ENCODE results near the gene MYH15. TPM values are rescaled to one million over a fixed set of nuclear protein-coding genes. Genes with fewer than 3 reads are reported as not detected.

Gene MYH15
- total RNA-seq, 1 donor from 2014 or later: 0.23 TPM

DNA sequence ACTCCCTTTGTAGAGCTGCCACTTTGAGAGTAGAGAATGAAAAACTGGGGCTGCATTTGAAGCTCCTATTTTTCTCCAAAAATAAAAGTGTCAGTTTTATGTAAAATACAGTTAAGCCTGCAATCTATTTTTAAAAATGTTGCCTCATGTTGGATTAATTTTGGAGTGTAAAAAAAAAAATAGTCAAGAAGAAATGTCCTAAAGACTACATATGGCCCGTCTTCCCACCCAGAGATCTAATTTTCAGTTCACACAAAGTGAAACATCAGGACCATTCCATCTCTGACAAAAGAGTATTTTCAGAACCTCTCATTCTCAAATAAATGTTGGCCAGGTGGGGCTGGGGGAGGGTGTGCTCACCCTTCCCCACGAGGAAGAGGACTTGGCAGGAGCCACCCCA is 151.4 kb downstream of the MYH15 start:
- H3K36me3 Mint-ChIP-seq (ENCODE audit: low read depth, unreplicated experiment): no peaks in the 10 kb centered on the region
- no peak for DNase-seq (ENCODE audit: low spot score)
- H3K4me3 Mint-ChIP-seq (ENCODE audit: unreplicated experiment): no peak overlapping the region
- no peaks in the 10 kb centered on the region for H3K9me3 Mint-ChIP-seq (ENCODE audit: unreplicated experiment)
- TF ChIP-seq, protein P1, sequence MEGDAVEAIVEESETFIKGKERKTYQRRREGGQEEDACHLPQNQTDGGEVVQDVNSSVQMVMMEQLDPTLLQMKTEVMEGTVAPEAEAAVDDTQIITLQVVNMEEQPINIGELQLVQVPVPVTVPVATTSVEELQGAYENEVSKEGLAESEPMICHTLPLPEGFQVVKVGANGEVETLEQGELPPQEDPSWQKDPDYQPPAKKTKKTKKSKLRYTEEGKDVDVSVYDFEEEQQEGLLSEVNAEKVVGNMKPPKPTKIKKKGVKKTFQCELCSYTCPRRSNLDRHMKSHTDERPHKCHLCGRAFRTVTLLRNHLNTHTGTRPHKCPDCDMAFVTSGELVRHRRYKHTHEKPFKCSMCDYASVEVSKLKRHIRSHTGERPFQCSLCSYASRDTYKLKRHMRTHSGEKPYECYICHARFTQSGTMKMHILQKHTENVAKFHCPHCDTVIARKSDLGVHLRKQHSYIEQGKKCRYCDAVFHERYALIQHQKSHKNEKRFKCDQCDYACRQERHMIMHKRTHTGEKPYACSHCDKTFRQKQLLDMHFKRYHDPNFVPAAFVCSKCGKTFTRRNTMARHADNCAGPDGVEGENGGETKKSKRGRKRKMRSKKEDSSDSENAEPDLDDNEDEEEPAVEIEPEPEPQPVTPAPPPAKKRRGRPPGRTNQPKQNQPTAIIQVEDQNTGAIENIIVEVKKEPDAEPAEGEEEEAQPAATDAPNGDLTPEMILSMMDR (IDR thresholded peaks at IDR 0.05; ENCODE audit: unreplicated experiment): no peak
- no peak overlapping the region for H3K27ac Mint-ChIP-seq (ENCODE audit: unreplicated experiment)
- no peaks in the 10 kb centered on the region for H3K27me3 Mint-ChIP-seq (ENCODE audit: unreplicated experiment)
- no peaks in the 10 kb centered on the region for H3K4me1 Mint-ChIP-seq (ENCODE audit: unreplicated experiment)

DNA sequence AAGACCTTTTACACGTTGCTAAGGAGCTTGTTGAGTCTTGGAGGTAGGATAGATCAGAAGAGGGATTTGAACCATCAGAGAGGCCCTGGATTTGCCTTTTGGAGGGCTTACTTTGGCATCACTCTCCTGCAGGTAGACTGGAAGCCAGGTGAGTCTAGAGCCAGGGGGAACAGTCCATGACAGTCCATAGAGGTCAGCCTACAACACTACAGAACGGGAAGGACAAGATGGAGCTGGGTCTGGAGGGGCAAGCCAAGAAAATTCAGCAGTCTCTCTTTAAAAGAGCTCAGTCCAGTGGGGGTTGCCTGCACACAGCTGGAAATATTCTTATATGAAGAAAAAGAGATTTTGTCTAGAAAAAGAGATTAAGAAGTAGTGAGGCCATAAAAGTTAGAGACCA is 153.4 kb downstream of the MYH15 start:
- Mint-ChIP-seq H3K27ac (ENCODE audit: unreplicated experiment) (no peak overlapping the region), H3K36me3 (ENCODE audit: low read depth, unreplicated experiment) (no peaks in the 10 kb centered on the region), H3K27me3 (ENCODE audit: unreplicated experiment) (no peaks in the 10 kb centered on the region), H3K9me3 (ENCODE audit: unreplicated experiment) (no peaks in the 10 kb centered on the region), H3K4me3 (ENCODE audit: unreplicated experiment) (no peak overlapping the region), H3K4me1 (ENCODE audit: unreplicated experiment) (peaks cover 4% of the 10 kb centered on the region)
- TF ChIP-seq, protein P1 (IDR thresholded peaks at IDR 0.05; ENCODE audit: unreplicated experiment): no peak
- DNase-seq (ENCODE audit: low spot score): no peak

DNA sequence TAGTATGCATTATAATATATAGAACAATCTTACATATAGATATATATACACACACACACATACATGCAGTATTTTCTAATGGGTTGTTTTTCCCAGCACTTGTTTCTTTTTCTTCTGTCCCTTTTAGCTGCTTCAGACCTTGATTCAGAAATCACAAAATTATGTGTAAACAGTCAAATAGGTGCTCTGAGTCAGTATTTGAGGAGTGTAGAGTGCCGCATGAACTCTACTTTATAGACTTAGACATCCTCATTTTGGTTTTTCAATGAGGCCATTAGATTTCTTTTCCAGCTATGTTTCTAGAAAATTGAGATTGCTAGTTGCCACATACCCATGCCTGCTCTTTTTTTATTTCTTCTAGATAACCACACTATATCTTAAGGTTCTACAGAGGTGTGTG is 155.8 kb downstream of the MYH15 start:
- H3K4me3 Mint-ChIP-seq (ENCODE audit: unreplicated experiment): no peak overlapping the region
- no peak overlapping the region for H3K27ac Mint-ChIP-seq (ENCODE audit: unreplicated experiment)
- H3K9me3 Mint-ChIP-seq (ENCODE audit: unreplicated experiment): no peaks in the 10 kb centered on the region
- H3K27me3 Mint-ChIP-seq (ENCODE audit: unreplicated experiment): no peaks in the 10 kb centered on the region
- no peak for DNase-seq (ENCODE audit: low spot score)
- H3K36me3 Mint-ChIP-seq (ENCODE audit: low read depth, unreplicated experiment): no peaks in the 10 kb centered on the region
- peaks cover 4% of the 10 kb centered on the region for H3K4me1 Mint-ChIP-seq (ENCODE audit: unreplicated experiment)
- TF ChIP-seq, protein P1 (IDR thresholded peaks at IDR 0.05; ENCODE audit: unreplicated experiment): no peak

DNA sequence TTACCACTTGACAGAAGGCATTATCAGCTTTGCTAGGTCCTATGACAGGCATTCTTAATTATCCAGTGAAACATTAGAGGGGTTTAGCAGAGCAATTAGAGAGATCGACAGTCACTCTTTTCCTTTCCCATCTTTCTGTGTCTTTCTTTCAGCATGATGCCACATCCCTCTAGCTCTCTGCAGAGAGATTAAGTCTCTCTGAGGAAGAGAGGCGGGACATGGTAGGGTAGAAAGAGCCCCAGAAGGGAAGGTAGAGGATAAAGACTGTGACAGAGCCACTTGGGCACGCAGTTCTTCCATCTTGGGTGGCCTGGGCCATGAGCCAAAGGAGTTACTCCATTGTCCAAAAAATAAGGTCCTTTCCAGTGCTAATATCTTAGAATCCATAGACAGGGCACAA is 158.2 kb downstream of the MYH15 start:
- Mint-ChIP-seq H3K4me3 (ENCODE audit: unreplicated experiment) (no peak overlapping the region), H3K27ac (ENCODE audit: unreplicated experiment) (no peak overlapping the region)
- DNase-seq (ENCODE audit: low spot score): no peak

More for the DNA sequence above, 158.2 kb downstream of the MYH15 start:
- Mint-ChIP-seq H3K4me1 (ENCODE audit: unreplicated experiment) (peaks cover 4% of the 10 kb centered on the region), H3K36me3 (ENCODE audit: low read depth, unreplicated experiment) (no peaks in the 10 kb centered on the region), H3K9me3 (ENCODE audit: unreplicated experiment) (no peaks in the 10 kb centered on the region), H3K27me3 (ENCODE audit: unreplicated experiment) (peaks cover 1% of the 10 kb centered on the region)
- TF ChIP-seq, protein P1 (IDR thresholded peaks at IDR 0.05; ENCODE audit: unreplicated experiment): no peak
